ENCODE data around the gene WRAP73. TPM values are rescaled to one million over a fixed set of nuclear protein-coding genes. Genes with fewer than 3 reads are reported as not detected.
A peak's percentile ranks its signal among the peaks of the same experiment; 100 is the strongest.

Gene WRAP73
- total RNA-seq, 6 donors from 2014 or later: 14.0 to 33.5 (median 19.9) TPM

GRCh38 chr1:3650248-3651025, 534 bp upstream of the WRAP73 start:
- DNase-seq (peak in 1 of 2 donors; percentile 83), ATAC-seq (ENCODE audit: low FRiP score in 2 of 2) (no peak)
- 9 to 11% methylated on average over 41 to 49 of the region's 50 CpGs for WGBS, 2 donors
- H3K27ac ChIP-seq: no peak overlapping the region
- H3K4me3 ChIP-seq: peak overlapping the region; percentile 93 to 100 (median 97)
- H3K36me3 ChIP-seq: peaks cover 5 to 19% (median 13%) of the 10 kb centered on the region in 4 donors
- TF ChIP-seq EP300 (IDR thresholded peaks at IDR 0.05) (no peak), POLR2AphosphoS5 (IDR thresholded peaks at IDR 0.05) (peak in 1 of 2 donors; percentile 30)
- H3K4me1 ChIP-seq: peaks cover 36 to 45% (median 40%) of the 10 kb centered on the region in 4 donors
- no peaks in the 10 kb centered on the region for H3K9me3 ChIP-seq
- peaks cover 0 to 36% (median 23%) of the 10 kb centered on the region in 4 donors for H3K27me3 ChIP-seq

- WGBS, 2 donors: 93 to 94% methylated on average over 20 of the region's 20 CpGs
- ATAC-seq (ENCODE audit: low FRiP score in 2 of 2) (no peak), DNase-seq (no peak)
- Histone ChIP-seq H3K27ac (no peak overlapping the region), H3K4me3 (no peak overlapping the region), H3K36me3 (peaks cover 8 to 37% (median 26%) of the 10 kb centered on the region in 4 donors), H3K27me3 (peaks cover 0 to 14% (median 12%) of the 10 kb centered on the region in 4 donors), H3K4me1 (peaks cover 23 to 29% (median 26%) of the 10 kb centered on the region in 4 donors), H3K9me3 (no peaks in the 10 kb centered on the region)
- TF ChIP-seq POLR2A (IDR thresholded peaks at IDR 0.05) (no peak), EP300 (IDR thresholded peaks at IDR 0.05) (no peak), POLR2AphosphoS5 (IDR thresholded peaks at IDR 0.05) (no peak)
- TF ChIP-seq, protein P1, sequence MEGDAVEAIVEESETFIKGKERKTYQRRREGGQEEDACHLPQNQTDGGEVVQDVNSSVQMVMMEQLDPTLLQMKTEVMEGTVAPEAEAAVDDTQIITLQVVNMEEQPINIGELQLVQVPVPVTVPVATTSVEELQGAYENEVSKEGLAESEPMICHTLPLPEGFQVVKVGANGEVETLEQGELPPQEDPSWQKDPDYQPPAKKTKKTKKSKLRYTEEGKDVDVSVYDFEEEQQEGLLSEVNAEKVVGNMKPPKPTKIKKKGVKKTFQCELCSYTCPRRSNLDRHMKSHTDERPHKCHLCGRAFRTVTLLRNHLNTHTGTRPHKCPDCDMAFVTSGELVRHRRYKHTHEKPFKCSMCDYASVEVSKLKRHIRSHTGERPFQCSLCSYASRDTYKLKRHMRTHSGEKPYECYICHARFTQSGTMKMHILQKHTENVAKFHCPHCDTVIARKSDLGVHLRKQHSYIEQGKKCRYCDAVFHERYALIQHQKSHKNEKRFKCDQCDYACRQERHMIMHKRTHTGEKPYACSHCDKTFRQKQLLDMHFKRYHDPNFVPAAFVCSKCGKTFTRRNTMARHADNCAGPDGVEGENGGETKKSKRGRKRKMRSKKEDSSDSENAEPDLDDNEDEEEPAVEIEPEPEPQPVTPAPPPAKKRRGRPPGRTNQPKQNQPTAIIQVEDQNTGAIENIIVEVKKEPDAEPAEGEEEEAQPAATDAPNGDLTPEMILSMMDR (IDR thresholded peaks at IDR 0.05): no peak
Measured at GRCh38 chr1:3646596-3646995, 3.3 kb downstream of the WRAP73 start.

GRCh38 chr1:3645666-3646355, 4.1 kb downstream of the WRAP73 start:
- Histone ChIP-seq H3K4me3 (no peak overlapping the region), H3K36me3 (peaks cover 8 to 42% (median 28%) of the 10 kb centered on the region in 4 donors), H3K27me3 (peaks cover 0 to 6% (median 5%) of the 10 kb centered on the region in 4 donors), H3K4me1 (peaks cover 15 to 21% (median 18%) of the 10 kb centered on the region in 4 donors), H3K27ac (no peak overlapping the region), H3K9me3 (no peaks in the 10 kb centered on the region)
- ATAC-seq (ENCODE audit: low FRiP score in 2 of 2): no peak
- no peak for DNase-seq
- WGBS, 2 donors: 94 to 98% methylated on average over 26 to 27 of the region's 27 CpGs
- TF ChIP-seq, protein P1 (IDR thresholded peaks at IDR 0.05): no peak
- no peak for TF ChIP-seq POLR2A (IDR thresholded peaks at IDR 0.05)
- TF ChIP-seq POLR2AphosphoS5 (IDR thresholded peaks at IDR 0.05): no peak
- no peak for TF ChIP-seq EP300 (IDR thresholded peaks at IDR 0.05)

- ATAC-seq (ENCODE audit: low FRiP score in 2 of 2): no peak
- 90 to 95% methylated on average over 30 to 43 of the region's 43 CpGs for WGBS, 2 donors
- H3K27ac ChIP-seq: no peak overlapping the region
- peaks cover 8 to 47% (median 30%) of the 10 kb centered on the region in 4 donors for H3K36me3 ChIP-seq
- no peak for TF ChIP-seq POLR2A (IDR thresholded peaks at IDR 0.05)
- TF ChIP-seq EP300 (IDR thresholded peaks at IDR 0.05): no peak
- no peak for TF ChIP-seq POLR2AphosphoS5 (IDR thresholded peaks at IDR 0.05)
- TF ChIP-seq, protein P1 (IDR thresholded peaks at IDR 0.05): no peak
- no peak overlapping the region for H3K4me3 ChIP-seq
- H3K4me1 ChIP-seq: peaks cover 9 to 15% (median 13%) of the 10 kb centered on the region in 4 donors
- peaks cover 0 to under 1% (median 0%) of the 10 kb centered on the region in 4 donors for H3K27me3 ChIP-seq
- DNase-seq: peak in 1 of 2 donors; percentile 63
- H3K9me3 ChIP-seq: no peaks in the 10 kb centered on the region
Measured at GRCh38 chr1:3645247-3645646, 4.7 kb downstream of the WRAP73 start.

DNA sequence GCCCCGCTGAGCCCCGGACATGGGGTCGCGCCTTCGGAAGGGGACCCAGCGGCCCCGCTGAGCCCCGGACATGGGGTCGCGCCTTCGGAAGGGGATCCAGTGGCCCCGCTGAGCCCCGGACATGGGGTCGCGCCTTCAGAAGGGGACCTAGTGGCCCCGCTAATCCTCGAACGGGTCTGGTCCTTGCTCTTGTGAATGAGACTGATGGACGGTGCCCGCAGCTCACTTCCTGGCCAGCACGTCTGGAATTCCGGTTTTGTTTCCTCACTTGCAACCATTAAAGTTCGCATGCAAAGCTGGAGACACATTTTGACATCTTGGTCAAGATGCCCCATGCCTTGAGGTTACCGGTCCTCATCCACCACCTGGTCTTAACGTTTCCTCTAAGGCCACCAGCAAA, 5.6 kb downstream of the WRAP73 start:
- H3K4me1 ChIP-seq: peaks cover 4 to 10% (median 6%) of the 10 kb centered on the region in 4 donors
- peaks cover 8 to 57% (median 35%) of the 10 kb centered on the region in 4 donors for H3K36me3 ChIP-seq
- DNase-seq (no peak), ATAC-seq (ENCODE audit: low FRiP score in 2 of 2) (no peak)
- no peaks in the 10 kb centered on the region for H3K9me3 ChIP-seq
- TF ChIP-seq POLR2AphosphoS5 (IDR thresholded peaks at IDR 0.05) (no peak), POLR2A (IDR thresholded peaks at IDR 0.05) (no peak), EP300 (IDR thresholded peaks at IDR 0.05) (no peak)
- TF ChIP-seq, protein P1 (IDR thresholded peaks at IDR 0.05): no peak
- no peak overlapping the region for H3K27ac ChIP-seq
- no peaks in the 10 kb centered on the region for H3K27me3 ChIP-seq
- WGBS, 2 donors: 87 to 98% methylated on average over 9 to 17 of the region's 25 CpGs
- H3K4me3 ChIP-seq: no peak overlapping the region
